ENCODE measurements around the gene CCBE1.

GRCh38 chr18:59624369-59624765 is 72.9 kb downstream of the CCBE1 start:
- TF ChIP-seq TAF1 (IDR thresholded peaks at IDR 0.05; ENCODE audit: borderline replicate concordance, insufficient read depth, low read length) (no peak), FOXP2 (optimal IDR thresholded peaks at IDR 0.05; ENCODE audit: borderline replicate concordance, extremely low read depth, extremely low read length, insufficient read depth) (no peak)

All from PFSK-1 (cell line).